Activated CD4-positive, alpha-beta T cell treated with anti-CD3 and anti-CD28 coated beads, Interleukin-2, amount 10 ng/mL, durations not matched to agents 7 days and 5 days (primary cell): Measurements from ENCODE around the gene PAF1. TPM values are rescaled to one million over a fixed set of nuclear protein-coding genes. Genes with fewer than 3 reads are reported as not detected.

ENCODE experiments used
- CTCF ChIA-PET: fragments of 350-600 bp; sonication (Branson Sonifier 250); formaldehyde crosslinking; loops from one replicate; lab custom pipeline; 2021; ENCODE audit warnings: antibody characterized with exemption; lab: Charles Lee
- POLR2A ChIA-PET: fragments of 350-600 bp; sonication (Branson Sonifier 250); formaldehyde crosslinking; loops from one replicate; lab custom pipeline; 2021; ENCODE audit warnings: antibody characterized with exemption; lab: Charles Lee
- DNase-seq: peaks from one replicate; pipeline ENCODE4 v3.0.0-alpha.2; 2020
- H3K27ac Mint-ChIP-seq: one replicate; pipeline ENCODE4 v1.8.0; 2021; ENCODE audit warnings: mild to moderate bottlenecking, moderate library complexity, mixed read lengths
- H3K27me3 Mint-ChIP-seq: one replicate; pipeline ENCODE4 v1.8.0; 2021; ENCODE audit warnings: mixed read lengths
- H3K36me3 Mint-ChIP-seq: one replicate; pipeline ENCODE4 v1.8.0; 2021; ENCODE audit warnings: low read depth, mixed read lengths
- H3K4me1 Mint-ChIP-seq: one replicate; pipeline ENCODE4 v1.8.0; 2021; ENCODE audit warnings: mixed read lengths
- H3K4me3 Mint-ChIP-seq: one replicate; pipeline ENCODE4 v1.8.0; 2021; ENCODE audit warnings: mild to moderate bottlenecking, moderate library complexity, mixed read lengths
- H3K9me3 Mint-ChIP-seq: one replicate; pipeline ENCODE4 v1.8.0; 2021; ENCODE audit warnings: mixed read lengths
- total RNA-seq, 2 experiments: library from RNA; stranded (reverse); gene quantifications; one replicate each; pipeline ENCODE4 v1.2.3, GENCODE V29; 2021

Gene PAF1
- total RNA-seq, 2 experiments from 2014 or later: 43.8 to 44.5 TPM

DNA sequence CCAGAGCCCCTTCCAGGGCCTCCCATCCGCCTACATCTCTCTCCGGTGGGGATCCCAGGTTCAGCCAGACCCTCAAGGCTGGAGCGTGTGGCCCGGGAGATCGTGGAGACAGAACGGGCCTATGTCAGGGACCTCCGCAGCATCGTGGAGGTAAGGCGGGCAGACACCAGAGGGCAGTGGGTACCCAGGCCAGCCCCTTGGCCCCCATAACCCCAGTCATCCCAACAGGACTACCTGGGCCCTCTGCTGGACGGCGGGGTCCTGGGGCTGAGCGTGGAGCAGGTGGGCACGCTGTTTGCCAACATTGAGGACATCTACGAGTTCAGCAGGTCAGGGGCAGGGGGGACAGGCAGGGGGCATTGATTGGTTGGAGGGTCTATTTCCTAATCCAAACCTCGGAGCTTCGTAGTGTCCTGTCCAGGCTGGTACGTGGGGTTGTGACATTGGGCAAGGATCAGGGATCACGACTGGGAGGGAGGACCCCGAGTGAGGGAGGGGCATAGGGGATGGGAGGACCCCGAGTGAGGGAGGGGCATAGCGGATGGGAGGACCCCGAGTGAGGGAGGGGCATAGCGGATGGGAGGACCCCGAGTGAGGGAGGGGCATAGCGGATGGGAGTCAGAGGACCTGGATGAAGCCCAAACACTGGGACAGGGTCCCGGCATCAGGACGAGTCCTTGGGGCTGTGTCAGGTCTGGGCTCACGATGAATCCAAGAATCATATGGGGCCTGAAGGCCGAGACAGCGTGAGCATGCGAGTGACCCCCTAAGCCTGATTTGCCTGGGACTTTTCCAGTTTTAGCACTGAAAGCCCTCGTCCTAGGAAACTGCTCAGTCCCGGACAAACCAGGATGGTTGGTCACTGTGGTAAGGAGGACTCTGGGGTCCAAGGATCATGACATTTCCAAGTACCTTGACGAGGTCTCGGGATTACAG lies 24.5 kb upstream of the PAF1 start:
- Mint-ChIP-seq H3K4me1 (peaks cover 35% of the 10 kb centered on the region), H3K27me3 (peaks cover 1% of the 10 kb centered on the region), H3K4me3 (no peak overlapping the region), H3K27ac (peak overlapping the region; percentile 57), H3K36me3 (peaks cover 32% of the 10 kb centered on the region), H3K9me3 (no peaks in the 10 kb centered on the region)
- ChIA-PET POLR2A (no interaction called here), CTCF (interaction anchor here (0.6 to 2.2 kb wide), 3 partner anchors 17 to 39 kb away, joined by 3 to 11 read pairs (median 6); no protein-coding TSS in a partner anchor)
- DNase-seq: no peak

DNA sequence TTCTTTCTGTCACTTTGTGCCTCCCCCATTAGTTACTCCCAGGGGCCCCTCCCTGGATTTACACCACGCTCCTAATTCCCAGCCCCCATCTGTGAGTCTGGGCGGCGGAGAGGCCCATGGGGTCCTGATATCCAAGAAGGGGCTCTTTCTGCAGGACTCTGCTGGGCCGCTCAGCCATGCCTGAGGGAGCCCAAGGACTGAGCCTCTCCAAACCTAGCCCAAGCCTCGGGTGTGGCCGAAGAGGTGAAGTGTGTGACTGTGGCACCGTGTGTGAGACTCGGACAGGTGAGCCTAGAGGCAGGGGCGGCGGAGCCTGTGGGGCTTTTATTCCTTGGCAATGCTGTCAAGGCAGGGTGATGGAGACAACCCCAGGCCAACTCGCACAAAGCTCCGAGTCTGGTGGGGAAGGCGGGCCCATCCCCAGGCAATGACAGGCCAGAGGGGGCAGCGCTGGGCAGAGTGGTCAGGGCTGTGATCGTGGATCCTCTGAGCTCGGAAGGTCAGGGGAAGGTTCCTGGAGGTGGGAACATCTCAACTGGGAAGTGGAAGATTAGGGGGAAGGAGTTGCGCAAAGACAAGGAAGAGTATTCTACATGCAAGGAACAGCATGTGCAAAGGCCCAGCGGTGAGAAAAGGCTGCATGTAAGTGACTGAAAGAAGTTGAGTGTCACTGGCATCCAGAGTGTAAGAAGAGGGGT lies 23.2 kb upstream of the PAF1 start:
- Mint-ChIP-seq H3K27ac (peak overlapping the region; percentile 81), H3K4me3 (peak overlapping the region; percentile 88), H3K36me3 (peaks cover 36% of the 10 kb centered on the region), H3K4me1 (peaks cover 38% of the 10 kb centered on the region), H3K27me3 (peaks cover 1% of the 10 kb centered on the region), H3K9me3 (no peaks in the 10 kb centered on the region)
- ChIA-PET POLR2A (no interaction called here), CTCF (interaction anchor here (2.2 kb wide), 1 partner anchor 17 kb away, joined by 11 read pairs; no protein-coding TSS in a partner anchor)
- no peak for DNase-seq

DNA sequence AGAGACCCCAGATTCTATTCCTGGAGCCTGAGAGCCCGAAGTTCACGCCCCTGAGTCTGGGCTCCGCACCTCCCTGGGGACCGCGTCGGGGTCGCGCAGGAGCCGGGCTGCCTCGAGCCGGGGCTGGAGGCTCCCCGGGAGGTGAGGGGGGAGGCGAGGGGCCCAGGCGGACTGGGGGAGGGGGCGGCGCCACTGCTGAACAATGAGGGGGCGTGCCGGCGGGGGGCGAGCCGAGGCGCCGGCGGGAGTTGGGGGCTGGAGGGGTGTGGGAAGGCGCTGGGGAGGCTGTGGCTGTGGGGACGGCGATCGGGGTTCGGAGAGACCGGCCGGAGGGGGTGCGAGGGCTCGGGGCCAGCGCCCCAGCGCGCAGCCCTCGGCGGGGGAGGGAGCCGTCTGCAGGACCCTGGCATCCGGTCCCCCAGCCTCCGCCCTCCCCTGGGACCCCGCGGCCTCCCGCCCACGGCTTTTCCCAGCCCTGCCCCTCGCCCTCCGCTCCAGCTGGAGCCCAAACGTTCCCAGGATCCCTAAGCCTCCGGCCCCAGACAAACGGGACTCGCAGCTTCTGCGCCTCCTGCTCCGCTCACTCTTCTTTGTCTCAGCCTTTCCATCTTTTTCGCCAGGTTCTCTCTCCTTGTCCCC lies 22.5 kb upstream of the PAF1 start:
- peaks cover 38% of the 10 kb centered on the region for H3K4me1 Mint-ChIP-seq
- ChIA-PET CTCF (interaction anchor here (2.2 kb wide), 1 partner anchor 16 kb away, joined by 11 read pairs; no protein-coding TSS in a partner anchor), POLR2A (no interaction called here)
- H3K9me3 Mint-ChIP-seq: no peaks in the 10 kb centered on the region
- peak overlapping the region; percentile 88 for H3K4me3 Mint-ChIP-seq
- H3K27me3 Mint-ChIP-seq: peaks cover 1% of the 10 kb centered on the region
- DNase-seq: peak; percentile 31
- H3K27ac Mint-ChIP-seq: peak overlapping the region; percentile 94
- peaks cover 37% of the 10 kb centered on the region for H3K36me3 Mint-ChIP-seq

DNA sequence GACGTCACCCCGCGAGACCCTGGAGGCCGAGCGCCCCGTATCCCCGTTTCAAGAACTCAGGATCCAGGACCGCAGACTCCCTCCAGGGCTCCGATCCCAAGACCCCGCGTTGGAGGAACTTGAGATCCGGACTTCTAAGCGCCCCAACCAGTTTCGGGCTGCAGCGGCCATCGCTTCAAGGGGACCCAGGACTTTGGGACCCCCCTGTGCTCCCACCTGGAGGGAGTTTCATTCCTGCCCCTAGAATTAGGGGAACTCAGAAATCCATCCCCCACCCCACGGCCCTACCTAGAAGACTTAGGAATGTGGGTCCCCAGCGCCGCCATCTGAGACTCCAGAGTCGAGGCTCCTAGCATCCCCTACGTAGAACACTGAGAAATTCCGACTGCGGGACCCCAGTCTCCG lies 22.0 kb upstream of the PAF1 start:
- no peaks in the 10 kb centered on the region for H3K9me3 Mint-ChIP-seq
- peaks cover 1% of the 10 kb centered on the region for H3K27me3 Mint-ChIP-seq
- CTCF ChIA-PET: interaction anchor here (0.8 to 2.3 kb wide), 10 partner anchors 9 to 200 kb away, joined by 3 to 69 read pairs (median 6); partner anchors contain the start of gene RPS16
- peaks cover 38% of the 10 kb centered on the region for H3K4me1 Mint-ChIP-seq
- H3K27ac Mint-ChIP-seq: peak overlapping the region; percentile 94
- H3K4me3 Mint-ChIP-seq: peak overlapping the region; percentile 88
- H3K36me3 Mint-ChIP-seq: peaks cover 43% of the 10 kb centered on the region
- POLR2A ChIA-PET: interaction anchor here (0.5 to 1.0 kb wide), 2 partner anchors 23 to 80 kb away, joined by 4 read pairs; partner anchors contain the start of gene RPS16
- no peak for DNase-seq

DNA sequence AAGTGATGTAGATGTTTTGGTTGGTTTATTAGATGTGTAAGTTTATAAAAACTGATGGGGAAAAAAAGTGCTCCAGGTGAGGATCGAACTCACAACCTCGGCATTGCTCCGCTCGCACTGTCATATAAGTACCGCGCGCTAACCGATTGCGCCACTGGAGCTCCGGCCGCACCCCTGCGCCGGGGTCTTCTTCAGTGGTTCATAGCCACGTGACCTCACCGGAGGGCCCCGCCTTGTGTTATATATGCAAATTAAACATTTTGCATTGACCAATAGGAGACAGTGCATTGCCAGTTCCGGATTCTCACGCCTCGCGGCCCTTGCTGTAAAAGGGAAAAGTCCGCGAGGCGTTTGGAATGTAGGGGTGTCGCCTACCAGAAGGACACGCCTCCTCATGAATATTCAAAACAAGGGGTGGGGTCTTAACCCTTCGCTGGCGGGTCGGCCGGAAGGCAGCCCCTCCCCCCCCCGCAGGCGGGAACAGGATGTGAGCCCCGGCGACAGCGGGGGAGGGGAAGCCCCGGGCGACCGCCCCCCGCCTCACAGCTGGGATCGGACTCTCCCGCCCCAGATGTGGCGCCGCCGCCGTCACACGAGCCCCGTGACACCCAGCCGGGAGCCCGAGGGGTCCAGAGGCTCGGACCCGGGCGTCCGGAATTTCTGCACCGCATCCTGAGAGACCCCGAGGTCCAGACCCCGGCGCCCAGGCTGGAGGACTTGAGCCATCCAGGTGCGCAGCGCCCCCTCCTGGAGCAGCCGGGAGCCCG lies 21.4 kb upstream of the PAF1 start, which contains the start of gene PLEKHG2:
PLEKHG2 (plus strand) TSS at position 570 of the 767 bp plus-strand sequence. CDS start 1,418 bp downstream, outside the sequence.
- H3K9me3 Mint-ChIP-seq: no peaks in the 10 kb centered on the region
- POLR2A ChIA-PET: interaction anchor here (0.5 to 1.7 kb wide), 3 partner anchors 14 to 80 kb away, joined by 4 to 8 read pairs (median 4); partner anchors contain the start of gene RPS16
- H3K4me1 Mint-ChIP-seq: peaks cover 38% of the 10 kb centered on the region
- H3K27me3 Mint-ChIP-seq: peaks cover 1% of the 10 kb centered on the region
- peak within 1 kb of the TSS; percentile 88 for H3K4me3 Mint-ChIP-seq
- H3K36me3 Mint-ChIP-seq: peaks cover 47% of the 10 kb centered on the region
- peak; percentile 98 for DNase-seq
- CTCF ChIA-PET: interaction anchor here (0.6 to 2.3 kb wide), 24 partner anchors 9 to 1375 kb away, joined by 3 to 69 read pairs (median 4); partner anchors contain the start of genes GMFG, RPS16 and SAMD4B
- H3K27ac Mint-ChIP-seq: peak within 1 kb of the TSS; percentile 94

DNA sequence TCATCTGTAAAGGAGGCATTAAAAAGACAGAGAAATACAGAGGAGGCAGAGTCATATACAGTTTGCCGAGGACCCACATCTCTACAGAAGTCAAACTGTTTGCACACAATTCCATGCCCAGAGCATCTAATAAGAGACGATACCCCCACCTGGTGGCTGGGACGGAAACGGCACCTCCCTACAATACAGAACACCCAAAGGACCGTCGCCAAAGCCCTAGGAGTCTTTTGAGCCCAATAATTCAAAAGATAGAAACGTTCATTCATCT lies 20.9 kb upstream of the PAF1 start:
- ChIA-PET POLR2A (interaction anchor here (0.7 to 1.7 kb wide), 2 partner anchors 10 to 14 kb away, joined by 5 to 8 read pairs; no protein-coding TSS in a partner anchor), CTCF (interaction anchor here (0.6 to 2.3 kb wide), 27 partner anchors 10 to 481 kb away, joined by 3 to 69 read pairs (median 4); partner anchors contain the start of genes GMFG, MED29, MRPS12 and PAF1)
- Mint-ChIP-seq H3K36me3 (peaks cover 50% of the 10 kb centered on the region), H3K27ac (peak overlapping the region; percentile 94), H3K4me1 (peaks cover 38% of the 10 kb centered on the region), H3K27me3 (peaks cover 1% of the 10 kb centered on the region), H3K9me3 (no peaks in the 10 kb centered on the region), H3K4me3 (peak overlapping the region; percentile 88)
- DNase-seq: peak; percentile 94

DNA sequence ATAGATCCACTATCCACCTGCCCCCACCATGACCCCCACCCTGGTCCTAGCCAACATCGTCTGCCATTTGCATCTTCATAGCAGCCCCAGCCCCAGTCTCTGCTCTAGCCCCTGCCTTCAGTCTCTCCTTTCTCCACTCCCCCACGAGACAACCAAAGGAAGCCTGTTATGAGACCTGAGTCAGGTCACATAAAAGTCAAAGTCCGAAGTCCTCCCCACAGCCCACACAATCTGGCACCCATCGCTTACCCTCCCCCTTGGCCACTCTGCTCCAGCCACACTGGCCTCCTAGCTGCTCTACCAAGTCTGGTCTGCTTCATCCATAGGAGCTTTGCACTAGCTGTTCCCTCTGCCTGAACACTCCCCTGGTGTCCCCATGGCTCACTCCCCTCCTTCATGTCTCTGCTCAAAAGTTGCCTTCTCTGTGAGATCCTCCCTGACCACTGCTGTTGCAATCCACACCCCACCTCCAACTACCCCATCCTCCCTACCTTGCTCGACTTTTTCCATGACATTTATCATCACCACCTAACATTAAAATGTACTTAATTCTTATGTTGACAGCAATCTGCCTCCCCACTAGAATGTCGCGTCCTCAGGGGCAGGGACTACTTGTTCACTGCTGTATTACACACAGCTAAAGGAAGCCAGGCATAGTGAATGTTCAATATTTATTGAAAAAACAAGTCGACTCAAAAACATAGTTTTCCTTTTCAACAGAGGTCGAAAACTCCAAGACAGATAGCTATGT lies 20.4 kb upstream of the PAF1 start:
- CTCF ChIA-PET: interaction anchor here (0.6 to 2.3 kb wide), 26 partner anchors 9 to 480 kb away, joined by 3 to 69 read pairs (median 4); partner anchors contain the start of genes GMFG, MED29, MRPS12 and PAF1
- peak; percentile 26 for DNase-seq
- H3K27ac Mint-ChIP-seq: peak overlapping the region; percentile 94
- H3K4me3 Mint-ChIP-seq: peak overlapping the region; percentile 88
- H3K9me3 Mint-ChIP-seq: no peaks in the 10 kb centered on the region
- POLR2A ChIA-PET: interaction anchor here (0.7 to 1.7 kb wide), 2 partner anchors 10 to 13 kb away, joined by 5 to 8 read pairs; no protein-coding TSS in a partner anchor
- peaks cover 50% of the 10 kb centered on the region for H3K36me3 Mint-ChIP-seq
- peaks cover 1% of the 10 kb centered on the region for H3K27me3 Mint-ChIP-seq
- H3K4me1 Mint-ChIP-seq: peaks cover 39% of the 10 kb centered on the region

DNA sequence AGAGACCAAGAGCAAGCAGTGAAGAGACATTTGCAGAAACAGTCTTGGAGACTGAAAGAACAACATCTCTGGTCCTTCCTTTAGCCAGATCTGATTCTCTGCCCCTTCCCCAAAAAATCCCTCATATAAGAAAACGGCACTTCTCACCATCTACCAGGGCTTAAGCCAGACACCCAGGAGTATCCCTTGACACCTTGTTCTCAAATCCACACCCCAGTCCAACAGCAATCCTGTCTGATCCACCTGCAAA lies 19.9 kb upstream of the PAF1 start:
- Mint-ChIP-seq H3K4me3 (peak overlapping the region; percentile 88), H3K27ac (peak overlapping the region; percentile 94), H3K27me3 (peaks cover 1% of the 10 kb centered on the region), H3K4me1 (peaks cover 43% of the 10 kb centered on the region), H3K9me3 (no peaks in the 10 kb centered on the region), H3K36me3 (peaks cover 50% of the 10 kb centered on the region)
- ChIA-PET POLR2A (interaction anchor here (1.7 kb wide), 1 partner anchor 13 kb away, joined by 8 read pairs; no protein-coding TSS in a partner anchor), CTCF (interaction anchor here (1.1 to 2.3 kb wide), 7 partner anchors 9 to 480 kb away, joined by 3 to 69 read pairs (median 4); partner anchors contain the start of gene MRPS12)
- DNase-seq: no peak

DNA sequence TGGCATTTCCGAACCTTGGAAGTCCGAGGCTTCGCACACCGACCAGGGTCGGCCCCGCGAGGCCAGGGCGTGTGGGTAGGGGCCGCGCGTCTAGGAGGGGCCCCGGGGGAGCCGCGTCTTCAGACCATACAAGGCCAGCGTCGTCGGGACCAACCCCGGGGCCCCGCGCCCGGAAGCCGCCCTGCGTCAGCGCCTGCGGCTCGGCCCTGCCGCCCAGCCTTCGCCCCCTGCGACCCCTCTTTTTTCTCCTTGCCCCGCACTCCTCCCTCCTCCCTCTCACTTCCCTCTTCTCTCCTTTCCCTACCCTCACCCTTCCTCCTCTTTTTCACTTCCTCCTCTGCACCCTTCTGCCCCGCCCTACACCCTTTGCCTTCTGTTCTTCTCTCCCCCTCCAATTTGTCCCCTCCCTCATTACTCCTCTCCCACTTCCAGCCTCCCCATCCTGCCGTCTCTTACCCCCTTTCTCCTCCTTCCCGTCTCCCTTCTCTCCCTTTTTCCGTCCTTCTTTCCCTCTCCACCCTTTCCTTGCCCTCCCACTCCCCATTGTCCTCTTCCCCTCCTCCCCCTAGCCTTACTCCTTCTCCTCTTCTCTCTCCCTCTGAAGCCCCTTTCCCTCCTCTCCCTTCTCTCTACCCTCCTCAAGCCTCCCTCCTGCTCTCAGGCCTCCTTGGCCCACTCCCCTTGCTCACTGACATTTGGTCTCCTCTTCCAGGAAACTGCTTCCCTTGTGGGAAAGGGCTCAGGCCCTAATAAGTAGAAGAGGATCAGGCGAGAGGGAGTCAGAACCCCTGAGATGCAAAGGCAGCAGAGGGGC lies 19.3 kb upstream of the PAF1 start:
- CTCF ChIA-PET: interaction anchor here (4.1 kb wide), 1 partner anchor 13 kb away, joined by 46 read pairs; no protein-coding TSS in a partner anchor
- peak overlapping the region; percentile 94 for H3K27ac Mint-ChIP-seq
- POLR2A ChIA-PET: no interaction called here
- H3K4me3 Mint-ChIP-seq: peak overlapping the region; percentile 88
- H3K27me3 Mint-ChIP-seq: peaks cover 1% of the 10 kb centered on the region
- H3K4me1 Mint-ChIP-seq: peaks cover 46% of the 10 kb centered on the region
- peaks cover 48% of the 10 kb centered on the region for H3K36me3 Mint-ChIP-seq
- DNase-seq: peak; percentile 64
- H3K9me3 Mint-ChIP-seq: no peaks in the 10 kb centered on the region
